NT2/D1 (cell line): ENCODE results near the gene PPP3CA.

Experiments
- DNase-seq: peaks from one replicate; pipeline ENCODE4 v3.0.0-alpha.2; 2011; ENCODE audit warnings: low read depth, low spot score
- H3K27me3 ChIP-seq: 2 replicates; pipeline ENCODE4 v1.6.0; 2011; ENCODE audit warnings: mild to moderate bottlenecking; ENCODE audit not compliant: insufficient read length, insufficient read depth
- H3K36me3 ChIP-seq: 2 replicates; pipeline ENCODE4 v1.6.1; 2011; ENCODE audit warnings: mild to moderate bottlenecking, low read length, mixed read lengths; ENCODE audit not compliant: insufficient read depth, insufficient read length
- H3K4me1 ChIP-seq: 2 replicates; pipeline ENCODE4 v1.5.1; 2011; ENCODE audit not compliant: insufficient read depth, insufficient read length
- H3K4me3 ChIP-seq: 2 replicates; pipeline ENCODE4 v1.5.1; 2011; ENCODE audit warnings: low read depth; ENCODE audit not compliant: insufficient read length
- H3K9ac ChIP-seq: 2 replicates; pipeline ENCODE4 v1.6.0; 2011; ENCODE audit warnings: low read depth; ENCODE audit not compliant: insufficient read length
- H3K9me3 ChIP-seq: 2 replicates; pipeline ENCODE4 v1.5.1; 2011; ENCODE audit warnings: mild to moderate bottlenecking, low read length; ENCODE audit not compliant: insufficient read depth
- SUZ12 ChIP-seq: IDR thresholded peaks from 2 replicates; pipeline ENCODE4 v1.6.1; 2011; ENCODE audit not compliant: insufficient read length, insufficient read depth; ENCODE audit errors: extremely low read depth
- YY1 ChIP-seq: IDR thresholded peaks from 2 replicates; pipeline ENCODE4 v1.6.1; 2011; ENCODE audit not compliant: insufficient read length, insufficient read depth
- ZNF274 ChIP-seq: IDR thresholded peaks from 2 replicates; pipeline ENCODE4 v1.6.1; 2011; ENCODE audit warnings: mild to moderate bottlenecking, low read depth, low read length

Gene PPP3CA

GRCh38 chr4:101290654-101291053 lies 56.7 kb downstream of the PPP3CA start:
- Histone ChIP-seq H3K4me1 (no peaks in the 10 kb centered on the region), H3K36me3 (no peaks in the 10 kb centered on the region), H3K27me3 (no peaks in the 10 kb centered on the region), H3K9ac (no peak overlapping the region), H3K4me3 (no peak overlapping the region), H3K9me3 (no peaks in the 10 kb centered on the region)
- TF ChIP-seq ZNF274 (no peak), SUZ12 (no peak), YY1 (no peak)
- no peak for DNase-seq

GRCh38 chr4:101289306-101289705 lies 58.0 kb downstream of the PPP3CA start:
- Histone ChIP-seq H3K36me3 (no peaks in the 10 kb centered on the region), H3K4me3 (no peak overlapping the region), H3K4me1 (no peaks in the 10 kb centered on the region), H3K9me3 (no peaks in the 10 kb centered on the region), H3K27me3 (no peaks in the 10 kb centered on the region), H3K9ac (no peak overlapping the region)
- TF ChIP-seq SUZ12 (no peak), YY1 (no peak), ZNF274 (no peak)
- no peak for DNase-seq

- DNase-seq: no peak
- no peaks in the 10 kb centered on the region for H3K9me3 ChIP-seq
- no peak overlapping the region for H3K4me3 ChIP-seq
- H3K36me3 ChIP-seq: no peaks in the 10 kb centered on the region
- H3K9ac ChIP-seq: no peak overlapping the region
- H3K4me1 ChIP-seq: no peaks in the 10 kb centered on the region
- TF ChIP-seq YY1 (no peak), ZNF274 (no peak), SUZ12 (no peak)
- no peaks in the 10 kb centered on the region for H3K27me3 ChIP-seq
Observed at GRCh38 chr4:101288365-101289145, 58.8 kb downstream of the PPP3CA start.

- DNase-seq: no peak
- no peaks in the 10 kb centered on the region for H3K4me1 ChIP-seq
Observed at GRCh38 chr4:101287324-101287723, 60.0 kb downstream of the PPP3CA start.

GRCh38 chr4:101286663-101287062 lies 60.7 kb downstream of the PPP3CA start:
- Histone ChIP-seq H3K4me1 (no peaks in the 10 kb centered on the region), H3K4me3 (no peak overlapping the region), H3K27me3 (no peaks in the 10 kb centered on the region), H3K9ac (no peak overlapping the region), H3K9me3 (no peaks in the 10 kb centered on the region), H3K36me3 (no peaks in the 10 kb centered on the region)
- DNase-seq: no peak
- TF ChIP-seq ZNF274 (no peak), YY1 (no peak), SUZ12 (no peak)

More at GRCh38 chr4:101287324-101287723, 60.0 kb downstream of the PPP3CA start:
- Histone ChIP-seq H3K9ac (no peak overlapping the region), H3K27me3 (no peaks in the 10 kb centered on the region), H3K9me3 (no peaks in the 10 kb centered on the region), H3K4me3 (no peak overlapping the region), H3K36me3 (no peaks in the 10 kb centered on the region)
- TF ChIP-seq ZNF274 (no peak), SUZ12 (no peak)

GRCh38 chr4:101285985-101286384 lies 61.3 kb downstream of the PPP3CA start:
- no peak for DNase-seq
- Histone ChIP-seq H3K27me3 (no peaks in the 10 kb centered on the region), H3K9ac (no peak overlapping the region), H3K4me3 (no peak overlapping the region), H3K36me3 (no peaks in the 10 kb centered on the region), H3K9me3 (no peaks in the 10 kb centered on the region), H3K4me1 (no peaks in the 10 kb centered on the region)
- TF ChIP-seq YY1 (no peak), ZNF274 (no peak), SUZ12 (no peak)

- DNase-seq: no peak
- Histone ChIP-seq H3K4me1 (no peaks in the 10 kb centered on the region), H3K4me3 (no peak overlapping the region), H3K9me3 (no peaks in the 10 kb centered on the region), H3K36me3 (no peaks in the 10 kb centered on the region), H3K9ac (no peak overlapping the region), H3K27me3 (no peaks in the 10 kb centered on the region)
- TF ChIP-seq SUZ12 (no peak), YY1 (no peak), ZNF274 (no peak)
Observed at GRCh38 chr4:101284546-101284945, 62.8 kb downstream of the PPP3CA start.
